Muscle of leg (tissue), 11 donors: ENCODE data around the gene IREB2. TPM values are rescaled to one million over a fixed set of nuclear protein-coding genes. Genes with fewer than 3 reads are reported as not detected.

Source experiments
- DNase-seq: peaks from one replicate; pipeline ENCODE4 v3.0.0; 2013
- H3K27ac ChIP-seq: one replicate; pipeline ENCODE4 v1.5.1; 2013; ENCODE audit warnings: mild to moderate bottlenecking, low read length, control low read depth
- H3K27me3 ChIP-seq: one replicate; pipeline ENCODE4 v1.6.1; 2013; ENCODE audit warnings: low read length; ENCODE audit not compliant: control insufficient read depth, insufficient read depth
- H3K36me3 ChIP-seq: one replicate; pipeline ENCODE4 v1.6.1; 2013; ENCODE audit warnings: low read length; ENCODE audit not compliant: control insufficient read depth, insufficient read depth
- H3K4me1 ChIP-seq: one replicate; pipeline ENCODE4 v1.6.1; 2013; ENCODE audit warnings: low read length; ENCODE audit not compliant: control insufficient read depth, insufficient read depth
- H3K4me3 ChIP-seq: one replicate; pipeline ENCODE4 v1.5.1; 2013; ENCODE audit warnings: low read length, control low read depth
- H3K9me3 ChIP-seq: replicated peaks from 2 replicates; pipeline ENCODE4 v1.6.1; 2013; ENCODE audit warnings: low read depth, low read length; ENCODE audit not compliant: control insufficient read depth
- WGBS: methylation state at CpG from one replicate; pipeline ENCODE4 v1.1.5; 2013; ENCODE audit warnings: missing lambda C conversion rate; ENCODE audit not compliant: insufficient coverage; 5-methylcytosine and 5-hydroxymethylcytosine counted together
- polyA plus RNA-seq, 8 donors: library from polyadenylated mRNA; unstranded; fragments of 120-200 nt; gene quantifications; one replicate each; pipeline versions ENCODE4 v1.2.1 to v1.2.3, GENCODE V29; 2013; ENCODE audit warnings: inconsistent platforms in 1 of 8, low replicate concordance in 1 of 8; ENCODE audit not compliant: insufficient read length in 8 of 8, insufficient read depth in 1 of 8
- total RNA-seq: library from RNA; stranded (reverse); fragments of 120-200 nt; gene quantifications from one replicate; pipeline ENCODE4 v1.2.4, GENCODE V29; 2013

The IREB2 gene
- total and polyA plus RNA-seq, 9 donors, result 28.4 to 44.0 (median 37.7) TPM

- Histone ChIP-seq H3K27ac (no peak overlapping the region), H3K27me3 (no peaks in the 10 kb centered on the region), H3K4me3 (no peak overlapping the region), H3K36me3 (peaks cover 22% of the 10 kb centered on the region), H3K9me3 (no peaks in the 10 kb centered on the region), H3K4me1 (peaks cover 3% of the 10 kb centered on the region)
- DNase-seq, result no peak
- WGBS, result no CpG with 5 or more reads among the region's 4 CpGs
Observed at GRCh38 chr15:78460737-78461136, 22.7 kb downstream of the IREB2 start.

GRCh38 chr15:78461171-78461888 is 23.3 kb downstream of the IREB2 start:
- no peaks in the 10 kb centered on the region for H3K9me3 ChIP-seq
- DNase-seq, result no peak
- no peak overlapping the region for H3K4me3 ChIP-seq
- H3K27ac ChIP-seq, result no peak overlapping the region
- H3K4me1 ChIP-seq, result peaks cover 1% of the 10 kb centered on the region
- H3K27me3 ChIP-seq, result no peaks in the 10 kb centered on the region
- peaks cover 25% of the 10 kb centered on the region for H3K36me3 ChIP-seq
- no CpG with 5 or more reads among the region's 3 CpGs for WGBS

GRCh38 chr15:78469031-78469430 is 31.0 kb downstream of the IREB2 start:
- H3K27me3 ChIP-seq, result no peaks in the 10 kb centered on the region
- no peaks in the 10 kb centered on the region for H3K4me1 ChIP-seq
- no CpG with 5 or more reads among the region's 1 CpG for WGBS
- no peaks in the 10 kb centered on the region for H3K9me3 ChIP-seq
- H3K27ac ChIP-seq, result no peak overlapping the region
- no peak for DNase-seq
- no peak overlapping the region for H3K4me3 ChIP-seq
- peaks cover 48% of the 10 kb centered on the region for H3K36me3 ChIP-seq

- H3K4me1 ChIP-seq, result no peaks in the 10 kb centered on the region
- H3K27ac ChIP-seq, result no peak overlapping the region
- no peak for DNase-seq
- H3K4me3 ChIP-seq, result no peak overlapping the region
- H3K9me3 ChIP-seq, result no peaks in the 10 kb centered on the region
- WGBS, result 100% methylated on average over 1 of the region's 5 CpGs
- H3K36me3 ChIP-seq, result peaks cover 37% of the 10 kb centered on the region
- H3K27me3 ChIP-seq, result no peaks in the 10 kb centered on the region
Observed at GRCh38 chr15:78477295-78477694, 39.3 kb downstream of the IREB2 start.

- no peaks in the 10 kb centered on the region for H3K4me1 ChIP-seq
- no peaks in the 10 kb centered on the region for H3K9me3 ChIP-seq
- H3K36me3 ChIP-seq, result peaks cover 43% of the 10 kb centered on the region
- WGBS, result no CpG with 5 or more reads among the region's 3 CpGs
- H3K4me3 ChIP-seq, result no peak overlapping the region
- H3K27me3 ChIP-seq, result no peaks in the 10 kb centered on the region
- DNase-seq, result no peak
- no peak overlapping the region for H3K27ac ChIP-seq
Observed at GRCh38 chr15:78479650-78480049, 41.6 kb downstream of the IREB2 start.

- Histone ChIP-seq H3K4me3 (no peak overlapping the region), H3K4me1 (no peaks in the 10 kb centered on the region), H3K36me3 (peaks cover 45% of the 10 kb centered on the region), H3K9me3 (no peaks in the 10 kb centered on the region), H3K27me3 (no peaks in the 10 kb centered on the region), H3K27ac (no peak overlapping the region)
- DNase-seq, result no peak
- WGBS, result 78% methylated on average over 3 of the region's 7 CpGs
Observed at GRCh38 chr15:78481917-78482316, 43.9 kb downstream of the IREB2 start.

- no CpG with 5 or more reads among the region's 1 CpG for WGBS
- Histone ChIP-seq H3K4me1 (no peaks in the 10 kb centered on the region), H3K4me3 (no peak overlapping the region), H3K36me3 (peaks cover 46% of the 10 kb centered on the region), H3K27ac (no peak overlapping the region), H3K9me3 (no peaks in the 10 kb centered on the region), H3K27me3 (no peaks in the 10 kb centered on the region)
- no peak for DNase-seq
Observed at GRCh38 chr15:78492872-78493271, 54.9 kb downstream of the IREB2 start.

GRCh38 chr15:78501857-78502256 is 63.8 kb downstream of the IREB2 start:
- Histone ChIP-seq H3K36me3 (peaks cover 17% of the 10 kb centered on the region), H3K9me3 (no peaks in the 10 kb centered on the region), H3K4me3 (no peak overlapping the region), H3K4me1 (peaks cover 3% of the 10 kb centered on the region), H3K27ac (no peak overlapping the region), H3K27me3 (no peaks in the 10 kb centered on the region)
- no peak for DNase-seq
- WGBS, result 97% methylated on average over 3 of the region's 4 CpGs

- peaks cover under 1% of the 10 kb centered on the region for H3K27me3 ChIP-seq
- no peak overlapping the region for H3K27ac ChIP-seq
- H3K36me3 ChIP-seq, result peaks cover 14% of the 10 kb centered on the region
- H3K4me1 ChIP-seq, result peaks cover 4% of the 10 kb centered on the region
- H3K4me3 ChIP-seq, result no peak overlapping the region
- WGBS, result 100% methylated on average over 1 of the region's 2 CpGs
- DNase-seq, result no peak
- H3K9me3 ChIP-seq, result no peaks in the 10 kb centered on the region
Observed at GRCh38 chr15:78502641-78503040, 64.6 kb downstream of the IREB2 start.

GRCh38 chr15:78506971-78507830 is 69.2 kb downstream of the IREB2 start, which contains the start of gene HYKK:
TSS of gene HYKK (plus strand) at chr15:78507577. CDS start at chr15:78513089, 5,512 bp downstream.
- DNase-seq, result peak; percentile 99
- Histone ChIP-seq H3K27me3 (peaks cover 4% of the 10 kb centered on the region), H3K4me1 (peaks cover 10% of the 10 kb centered on the region), H3K27ac (peak within 1 kb of the TSS; percentile 69), H3K9me3 (no peaks in the 10 kb centered on the region), H3K36me3 (no peaks in the 10 kb centered on the region), H3K4me3 (peak within 1 kb of the TSS; percentile 75)
- WGBS, result under 1% methylated on average over 63 of the region's 63 CpGs
